HepG2 (cell line): ENCODE measurements around the gene MIEF2. TPM values are rescaled to one million over a fixed set of nuclear protein-coding genes. Genes with fewer than 3 reads are reported as not detected.
A peak's percentile ranks its signal among the peaks of the same experiment; 100 is the strongest.

ENCODE experiments used
- EHMT2 ChIP-seq: fragments of 200-600 bp; sonication (generic); IDR thresholded peaks from 2 replicates; pipeline ENCODE4 v1.7.0; 2017; ENCODE audit warnings: antibody characterized with exemption, low read depth, low read length, borderline replicate concordance
- FOXK2 ChIP-seq: fragments of 450-650 bp; IDR thresholded peaks from 2 replicates; pipeline ENCODE4 v1.6.1; 2016
- HES4 ChIP-seq: sonication (generic); formaldehyde crosslinking; IDR thresholded peaks from 2 replicates; pipeline ENCODE4 v1.9.0; 2021; ENCODE audit warnings: mild to moderate bottlenecking, missing genetic modification reagents, borderline replicate concordance
- HNF1A ChIP-seq, 2 experiments: sonication (generic) in 1 of 2; formaldehyde crosslinking in 1 of 2; IDR thresholded peaks; 2 replicates each; pipeline versions ENCODE4 v1.4.0 to v1.6.1; 2016 to 2020; ENCODE audit warnings: borderline replicate concordance in 1 of 2, low read depth in 1 of 2, mild to moderate bottlenecking in 1 of 2, missing genetic modification reagents in 1 of 2
- MBD4 ChIP-seq: IDR thresholded peaks from 2 replicates; pipeline ENCODE4 v1.6.1; 2012; ENCODE audit warnings: low read length, inconsistent platforms, borderline replicate concordance
- PAWR ChIP-seq: sonication (generic); formaldehyde crosslinking; IDR thresholded peaks from 2 replicates; pipeline ENCODE4 v1.4.0; 2020; ENCODE audit warnings: missing genetic modification reagents, mild to moderate bottlenecking, borderline replicate concordance
- POGZ ChIP-seq: sonication (generic); formaldehyde crosslinking; IDR thresholded peaks from 2 replicates; pipeline ENCODE4 v1.4.0; 2020; ENCODE audit warnings: mild to moderate bottlenecking, missing genetic modification reagents
- POLR2AphosphoS2 ChIP-seq: IDR thresholded peaks from 2 replicates; pipeline ENCODE4 v1.6.1; 2011; ENCODE audit warnings: low read depth, low read length, improper control_type of control experiment
- STAG1 ChIP-seq: sonication (generic); formaldehyde crosslinking; IDR thresholded peaks from 2 replicates; pipeline ENCODE4 v1.4.0; 2020; ENCODE audit warnings: missing genetic modification reagents
- ZBTB46 ChIP-seq: sonication (generic); formaldehyde crosslinking; IDR thresholded peaks from 2 replicates; pipeline ENCODE4 v1.4.0; 2020; ENCODE audit warnings: mild to moderate bottlenecking, missing genetic modification reagents, borderline replicate concordance
- ZBTB8A ChIP-seq: sonication (generic); formaldehyde crosslinking; IDR thresholded peaks from 2 replicates; pipeline ENCODE4 v1.4.0; 2020; ENCODE audit warnings: mild to moderate bottlenecking, low read depth, missing genetic modification reagents, borderline replicate concordance
- ZGPAT ChIP-seq: IDR thresholded peaks from 2 replicates; pipeline ENCODE4 v1.6.1; 2016; ENCODE audit warnings: mild to moderate bottlenecking
- ZNF292 ChIP-seq: sonication (generic); formaldehyde crosslinking; IDR thresholded peaks from 2 replicates; pipeline ENCODE4 v1.8.1; 2022; ENCODE audit warnings: mild to moderate bottlenecking, low read depth, missing genetic modification reagents, borderline replicate concordance
- ZNF770 ChIP-seq: sonication (generic); formaldehyde crosslinking; IDR thresholded peaks from 2 replicates; pipeline ENCODE4 v1.5.0; 2020; ENCODE audit warnings: mild to moderate bottlenecking, missing genetic modification reagents
- ZNF773 ChIP-seq: sonication (generic); formaldehyde crosslinking; IDR thresholded peaks from 2 replicates; pipeline ENCODE4 v1.4.0; 2020; ENCODE audit warnings: missing genetic modification reagents, borderline replicate concordance
- ZNF83 ChIP-seq: sonication (generic); formaldehyde crosslinking; IDR thresholded peaks from 2 replicates; pipeline ENCODE4 v1.4.0; 2020; ENCODE audit warnings: missing genetic modification reagents, mild to moderate bottlenecking, borderline replicate concordance
- polyA plus RNA-seq, 8 experiments: library from polyadenylated mRNA; depleted of rRNA in 3 of 8; stranded (reverse) in 7 of 8; unstranded in 1 of 8; fragments of >200 nt; fragmentation: Illumina TruSeq in 4 of 8; extraction: Trizol in 4 of 8; gene quantifications; 2 replicates each; pipeline versions ENCODE4 v1.2.1 to v1.2.3, GENCODE V29; 2011 to 2016; ENCODE audit warnings: low read depth in 4 of 8, missing spikeins in 1 of 8, mixed read lengths in 1 of 8; ENCODE audit not compliant: insufficient read depth in 1 of 8
- total RNA-seq, 5 experiments: library from RNA; depleted of rRNA; stranded (reverse); fragments of >200 nt; fragmentation: Illumina TruSeq; extraction: Trizol; gene quantifications; 2 replicates each; pipeline ENCODE4 v1.2.3, GENCODE V29; 2016; ENCODE audit warnings: low read depth in 1 of 5

MIEF2 gene
- total and polyA plus RNA-seq, 2 of the 13 experiments (the other 11 are each of a cell fraction or from before 2014, with no cell fraction given), result 6.0 to 8.0 TPM

GRCh38 chr17:18258356-18259038 is 2.0 kb upstream of the MIEF2 start, which contains the start of gene FLII (continued):
- TF ChIP-seq POGZ (CRISPR knock-in tag), result no peak
- TF ChIP-seq ZBTB8A (CRISPR knock-in tag), result no peak
- no peak for TF ChIP-seq PAWR (CRISPR knock-in tag)
- TF ChIP-seq ZNF773 (CRISPR knock-in tag), result peak; percentile 81; the same call in 1 of the 2 replicates
- no peak for TF ChIP-seq ZNF83 (CRISPR knock-in tag)
- TF ChIP-seq ZNF292 (CRISPR knock-in tag), result 0 out of 2 replicates have a peak, but pooled peaks have one; percentile 21
- no peak for TF ChIP-seq POLR2AphosphoS2
- TF ChIP-seq MBD4, result no peak
- TF ChIP-seq EHMT2, result no peak
- TF ChIP-seq HNF1A (IDR thresholded peaks at IDR 0.05; ENCODE audit: low read depth), result no peak
- no peak for TF ChIP-seq HNF1A (CRISPR knock-in tag; IDR thresholded peaks at IDR 0.05; ENCODE audit: borderline replicate concordance)
- no peak for TF ChIP-seq ZBTB46 (CRISPR knock-in tag)
- TF ChIP-seq ZNF770 (CRISPR knock-in tag), result no peak; the same call in 1 of the 2 replicates
- no peak for TF ChIP-seq FOXK2
- peak; percentile 61 for TF ChIP-seq HES4
- TF ChIP-seq ZGPAT (CRISPR knock-in tag), result peak; percentile 80
- no peak for TF ChIP-seq STAG1
